HCT116 (cell line): ENCODE measurements around the gene MRPS27. TPM values are rescaled to one million over a fixed set of nuclear protein-coding genes. Genes with fewer than 3 reads are reported as not detected.

ENCODE experiments used
- ATAC-seq: fragments of 200-7000 bp; cut with Tn5 transposase; 2 replicates; pipeline ENCODE4 v1.9.1; 2020; ENCODE audit warnings: mild to moderate bottlenecking, moderate library complexity
- BruUV-seq: library from RNA; stranded (reverse); fragments of 400-500 nt; replicated peaks from 2 replicates; lab custom pipeline; 2021; lab: Mats Ljungman, UMichigan
- CTCF ChIA-PET: fragments of 300-600 bp; sonication (Branson Sonifier 250); formaldehyde crosslinking; loops from one replicate; lab custom pipeline; 2021; ENCODE audit warnings: antibody characterized with exemption; lab: Charles Lee
- POLR2A ChIA-PET: fragments of 300-600, 350-600 bp; sonication (Branson Sonifier 250); formaldehyde crosslinking; loops from one replicate; lab custom pipeline; 2021; ENCODE audit warnings: antibody characterized with exemption; lab: Charles Lee
- RAD21 ChIA-PET, 2 experiments: fragments of 300-600 bp; sonication (Branson Sonifier 250); formaldehyde crosslinking; loops; one replicate each; lab custom pipeline; 2023; ENCODE audit warnings: low total read pairs in 2 of 2; ENCODE audit not compliant: uncharacterized antibody in 2 of 2, unreplicated experiment in 2 of 2, low non-redundant PET in 1 of 2; lab: Charles Lee
- DNase-seq: peaks from one replicate; pipeline ENCODE4 v3.0.0-alpha.2; 2010; ENCODE audit warnings: low read depth, low spot score
- H2AFZ ChIP-seq: fragments of 200-600 bp; shearing (Covaris generic), sonication (generic); 2 replicates; pipeline ENCODE4 v1.6.1; 2017; ENCODE audit warnings: low read depth, mixed run types, mixed read lengths, antibody characterized with exemption, low read length; ENCODE audit not compliant: poor library complexity, severe bottlenecking
- H3K27ac ChIP-seq: 2 replicates; pipeline ENCODE4 v1.5.1; 2012; ENCODE audit warnings: low read depth, low read length
- H3K27me3 ChIP-seq: fragments of 200-600 bp; sonication (generic); 2 replicates; pipeline ENCODE4 v1.6.1; 2016; ENCODE audit warnings: mixed run types, low read length, mixed read lengths; ENCODE audit not compliant: insufficient read depth
- H3K36me3 ChIP-seq, 2 experiments: fragments of 200-500 bp in 1 of 2; fragments of 200-600 bp in 1 of 2; sonication (Bioruptor generic) in 1 of 2; sonication (generic) in 1 of 2; 2 replicates each; pipeline versions ENCODE4 v1.5.1 to v1.6.1; 2014 to 2016; ENCODE audit warnings: low read length in 2 of 2, inconsistent platforms in 1 of 2, mixed read lengths in 1 of 2, mixed run types in 1 of 2; ENCODE audit not compliant: insufficient read depth in 2 of 2, control insufficient read depth in 1 of 2
- H3K4me1 ChIP-seq, 2 experiments: fragments of 200-600 bp in 1 of 2; sonication (generic) in 1 of 2; 2 replicates each; pipeline versions ENCODE4 v1.5.1 to v1.6.1; 2012 to 2017; ENCODE audit warnings: low read length in 2 of 2, inconsistent platforms in 1 of 2, mild to moderate bottlenecking in 1 of 2, mixed read lengths in 1 of 2, mixed run types in 1 of 2, moderate library complexity in 1 of 2; ENCODE audit not compliant: insufficient read depth in 2 of 2, control insufficient read depth in 1 of 2
- H3K4me2 ChIP-seq: fragments of 200-600 bp; sonication (generic); 2 replicates; pipeline ENCODE4 v1.6.1; 2017; ENCODE audit warnings: mixed run types, low read length, mixed read lengths
- H3K4me3 ChIP-seq, 2 experiments: fragments of 200-600 bp in 1 of 2; sonication (generic) in 1 of 2; replicated peaks in 1 of 2; 2 replicates each; pipeline ENCODE4 v1.5.1; 2011 to 2016; ENCODE audit warnings: low read length in 2 of 2, control low read depth in 1 of 2, low read depth in 1 of 2, mild to moderate bottlenecking in 1 of 2, mixed read lengths in 1 of 2, mixed run types in 1 of 2
- H3K79me2 ChIP-seq: fragments of 200-600 bp; sonication (generic); 2 replicates; pipeline ENCODE4 v1.6.1; 2017; ENCODE audit warnings: mild to moderate bottlenecking, mixed run types, low read length, moderate library complexity, mixed read lengths; ENCODE audit not compliant: insufficient read depth
- H3K9ac ChIP-seq: fragments of 200-600 bp; sonication (generic); 2 replicates; pipeline ENCODE4 v1.6.1; 2016; ENCODE audit warnings: low read length, mixed read lengths
- H3K9me2 ChIP-seq: fragments of 200-600 bp; sonication (generic), shearing (Covaris generic); 2 replicates; pipeline ENCODE4 v1.6.1; 2017; ENCODE audit warnings: mixed run types, mild to moderate bottlenecking, moderate library complexity; ENCODE audit not compliant: insufficient read depth
- H3K9me3 ChIP-seq, 2 experiments: fragments of 200-500 bp in 1 of 2; fragments of 200-600 bp in 1 of 2; sonication (Bioruptor generic) in 1 of 2; sonication (generic) in 1 of 2; 2 replicates each; pipeline ENCODE4 v1.6.1; 2014 to 2017; ENCODE audit warnings: low read length in 2 of 2, mixed read lengths in 2 of 2, inconsistent platforms in 1 of 2, low read depth in 1 of 2, mild to moderate bottlenecking in 1 of 2, mixed run types in 1 of 2, moderate library complexity in 1 of 2; ENCODE audit not compliant: control insufficient read depth in 1 of 2, insufficient read depth in 1 of 2
- H4K20me1 ChIP-seq: fragments of 200-600 bp; sonication (generic), shearing (Covaris generic); 2 replicates; pipeline ENCODE4 v1.6.1; 2017; ENCODE audit warnings: mixed run types, mild to moderate bottlenecking, moderate library complexity; ENCODE audit not compliant: insufficient read depth
- ATF3 ChIP-seq: IDR thresholded peaks from 2 replicates; pipeline ENCODE4 v1.6.1; 2012
- CEBPB ChIP-seq: IDR thresholded peaks from 2 replicates; pipeline ENCODE4 v1.6.1; 2012; ENCODE audit warnings: low read depth
- CTCF ChIP-seq, 3 experiments: fragments of 200-600 bp in 1 of 3; sonication (generic) in 1 of 3; IDR thresholded peaks in 2 of 3; conservative IDR thresholded peaks in 1 of 3; 2 replicates each; pipeline ENCODE4 v1.5.1; 2012 to 2017; ENCODE audit warnings: low read depth in 2 of 3, low read length in 2 of 3, antibody characterized with exemption in 1 of 3, borderline replicate concordance in 1 of 3, control low read depth in 1 of 3, mild to moderate bottlenecking in 1 of 3, mixed read lengths in 1 of 3, mixed run types in 1 of 3, moderate library complexity in 1 of 3; ENCODE audit not compliant: insufficient read depth in 1 of 3
- ELF1 ChIP-seq: IDR thresholded peaks from 2 replicates; pipeline ENCODE4 v1.6.1; 2012; ENCODE audit warnings: low read depth, borderline replicate concordance
- EZH2 ChIP-seq: fragments of 200-600 bp; sonication (generic); IDR thresholded peaks from 2 replicates; pipeline ENCODE4 v1.6.1; 2017; ENCODE audit warnings: antibody characterized with exemption, mixed run types
- JUND ChIP-seq: IDR thresholded peaks from 2 replicates; pipeline ENCODE4 v1.6.1; 2012
- POLR2AphosphoS5 ChIP-seq: IDR thresholded peaks from 2 replicates; pipeline ENCODE4 v1.6.1; 2011; ENCODE audit warnings: mild to moderate bottlenecking, low read depth, low read length, moderate library complexity
- REST ChIP-seq: IDR thresholded peaks from 2 replicates; pipeline ENCODE4 v1.6.1; 2012; ENCODE audit warnings: low read depth
- SRF ChIP-seq: IDR thresholded peaks from 2 replicates; pipeline ENCODE4 v1.6.1; 2012; ENCODE audit warnings: low read depth
- TCF7L2 ChIP-seq: IDR thresholded peaks from 2 replicates; pipeline ENCODE4 v1.7.0; 2011; ENCODE audit warnings: borderline replicate concordance, inconsistent platforms; ENCODE audit not compliant: insufficient read depth, insufficient read length; ENCODE audit errors: extremely low read depth
- intact Hi-C: fragments of 100-400 bp; cut with micrococcal nuclease; formaldehyde crosslinking; loops from 2 replicates; pipeline ENCODE4 v1.10.0; 2022
- total RNA-seq: library from RNA; stranded (reverse); gene quantifications from one replicate; pipeline ENCODE4 v1.2.1, GENCODE V29; 2021; ENCODE audit not compliant: unreplicated experiment

MRPS27 gene
- total RNA-seq, 1 experiment from 2014 or later = 113 TPM

- no peak for TF ChIP-seq REST
- TF ChIP-seq CTCF (IDR thresholded peaks at IDR 0.05 in 2 of 3, conservative IDR thresholded peaks at IDR 0.05 in 1 of 3; ENCODE audit: borderline replicate concordance in 1 of 3, insufficient read depth in 1 of 3, low read depth in 2 of 3, low read length in 2 of 3) = no peak
- TF ChIP-seq EZH2 = no peak
- no peak for TF ChIP-seq JUND
Measured at GRCh38 chr5:72282878-72283277, 37.2 kb downstream of the MRPS27 start (continued).

GRCh38 chr5:72281764-72282499 lies 38.1 kb downstream of the MRPS27 start:
- Histone ChIP-seq H3K79me2 (peaks cover 37% of the 10 kb centered on the region), H3K27me3 (no peaks in the 10 kb centered on the region), H3K4me3 (no peak overlapping the region), H3K4me2 (no peak overlapping the region), H3K27ac (no peak overlapping the region), H3K9me3 (no peaks in the 10 kb centered on the region), H4K20me1 (0 out of 2 replicates have a peak, but pooled peaks cover 3% of the 10 kb centered on the region), H2AFZ (no peak overlapping the region), H3K9ac (no peak overlapping the region), H3K4me1 (peaks cover 0 to 5% of the 10 kb centered on the region in 2 experiments; a peak in 1 of 4 replicates), H3K9me2 (no peaks in the 10 kb centered on the region), H3K36me3 (peaks cover 0 to 27% of the 10 kb centered on the region in 2 experiments; a peak in 2 of 4 replicates)
- peak; percentile 45 for DNase-seq
- intact Hi-C loops = no loop called here
- ATAC-seq = no peak
- TF ChIP-seq ATF3 (no peak), SRF (no peak), CEBPB (peak; percentile 82), TCF7L2 (peak; percentile 8), POLR2AphosphoS5 (peak; percentile 56), ELF1 (0 out of 2 replicates have a peak, but pooled peaks have one; percentile 10)
- ChIA-PET POLR2A (interaction anchor here (1.8 to 1.9 kb wide), 2 partner anchors 26 to 38 kb away, joined by 4 to 9 read pairs; partner anchors contain the start of genes MRPS27 and PTCD2), RAD21 (no interaction called here), CTCF (interaction anchor here (1.1 to 2.4 kb wide), 4 partner anchors 10 to 37 kb away, joined by 3 to 7 read pairs (median 5); no protein-coding TSS in a partner anchor)
- BruUV-seq = TSS peak; percentile 91
